Fibroblast of skin of back (primary cell): ENCODE results near the gene NUDT10. TPM values are rescaled to one million over a fixed set of nuclear protein-coding genes. Genes with fewer than 3 reads are reported as not detected.
A peak's percentile ranks its signal among the peaks of the same experiment; 100 is the strongest.

Experiments
- DNase-seq: peaks from one replicate; pipeline ENCODE4 v3.0.0-alpha.2; 2013
- polyA plus RNA-seq, 2 experiments: library from polyadenylated mRNA; unstranded; fragments of 120-200 nt; gene quantifications; one replicate each; pipeline ENCODE4 v1.2.1, GENCODE V29; 2013; ENCODE audit not compliant: insufficient read length in 2 of 2

Gene NUDT10
- 6.4 TPM for polyA plus RNA-seq (2013, experiment 1 of 2; ENCODE audit: insufficient read length)
- polyA plus RNA-seq (2013, experiment 2 of 2; ENCODE audit: insufficient read length), result 3.4 TPM

GRCh38 chrX:51332188-51332942, at the start of gene NUDT10:
TSS of gene NUDT10 (plus strand) at chrX:51332822. CDS start at chrX:51332966, 144 bp downstream.
- DNase-seq, result peak; percentile 70

GRCh38 chrX:51292421-51292820, 40.2 kb upstream of the NUDT10 start:
- no peak for DNase-seq

GRCh38 chrX:51296138-51296537, 36.5 kb upstream of the NUDT10 start:
- DNase-seq, result no peak

- no peak for DNase-seq
These were observed 16.4 kb upstream of the NUDT10 start for GRCh38 chrX:51316271-51316670.

GRCh38 chrX:51332943-51333785, 542 bp downstream of the NUDT10 start:
- DNase-seq, result peak; percentile 1

GRCh38 chrX:51334276-51334675, 1.7 kb downstream of the NUDT10 start:
- DNase-seq, result peak; percentile 70

GRCh38 chrX:51336584-51336983, 4.0 kb downstream of the NUDT10 start:
- peak; percentile 43 for DNase-seq

GRCh38 chrX:51361251-51361650, 28.6 kb downstream of the NUDT10 start:
- no peak for DNase-seq

- DNase-seq, result no peak
These were observed 44.0 kb downstream of the NUDT10 start for GRCh38 chrX:51376672-51377071.
